Vagina (tissue), 2 donors: ENCODE measurements around the gene OR6T1. TPM values are rescaled to one million over a fixed set of nuclear protein-coding genes. Genes with fewer than 3 reads are reported as not detected.

Experiments
- DNase-seq, 2 donors: peaks; one replicate each; pipeline ENCODE4 v3.0.0-alpha.2; 2017; ENCODE audit errors: extremely low spot score in 2 of 2
- H3K27ac ChIP-seq: fragments of 200-600 bp; sonication (generic); one replicate; pipeline ENCODE4 v1.5.1; 2019
- H3K27me3 ChIP-seq: fragments of 200-600 bp; sonication (generic); one replicate; pipeline ENCODE4 v1.5.1; 2019
- H3K36me3 ChIP-seq, 2 donors: fragments of 200-600 bp; sonication (generic); one replicate each; pipeline ENCODE4 v1.5.1; 2017 to 2019
- H3K4me1 ChIP-seq: fragments of 200-600 bp; sonication (generic); one replicate; pipeline ENCODE4 v1.5.1; 2019
- H3K4me3 ChIP-seq, 2 donors: fragments of 200-600 bp; sonication (generic); 1 replicate in 1 of 2; 2 replicates in 1 of 2; pipeline ENCODE4 v1.5.1; 2016 to 2019
- H3K9me3 ChIP-seq: fragments of 200-600 bp; sonication (generic); one replicate; pipeline ENCODE4 v1.5.1; 2019
- POLR2A ChIP-seq, 2 donors: fragments of 450-650 bp; IDR thresholded peaks; one replicate each; pipeline ENCODE4 v1.6.1; 2017; ENCODE audit warnings: antibody characterized with exemption in 2 of 2, mild to moderate bottlenecking in 2 of 2, moderate library complexity in 2 of 2
- POLR2AphosphoS5 ChIP-seq, 2 donors: sonication (generic); formaldehyde crosslinking; IDR thresholded peaks; one replicate each; pipeline ENCODE4 v1.9.0; 2017; ENCODE audit warnings: antibody characterized with exemption in 2 of 2, mild to moderate bottlenecking in 2 of 2, low read depth in 1 of 2; ENCODE audit not compliant: insufficient read depth in 1 of 2
- intact Hi-C: fragments of 100-400 bp; cut with DNase I; formaldehyde crosslinking; loops from one replicate; pipeline ENCODE4 v1.15.1; 2023
- total RNA-seq: library from RNA; depleted of rRNA; stranded (reverse); fragments of >200 nt; gene quantifications from one replicate; pipeline ENCODE4 v1.2.3, GENCODE V29; 2016
- TF ChIP-seq, protein P1 (sequence below), 3 experiments: fragments of 450-650 bp in 2 of 3; fragments of 200-600 bp in 1 of 3; sonication (generic) in 1 of 3; IDR thresholded peaks; one replicate each; pipeline ENCODE4 v1.5.1; 2017 to 2019; ENCODE audit warnings: antibody characterized with exemption in 3 of 3, mild to moderate bottlenecking in 2 of 3, moderate library complexity in 2 of 3

The OR6T1 gene
- total RNA-seq, 1 donor from 2014 or later = not detected

DNA sequence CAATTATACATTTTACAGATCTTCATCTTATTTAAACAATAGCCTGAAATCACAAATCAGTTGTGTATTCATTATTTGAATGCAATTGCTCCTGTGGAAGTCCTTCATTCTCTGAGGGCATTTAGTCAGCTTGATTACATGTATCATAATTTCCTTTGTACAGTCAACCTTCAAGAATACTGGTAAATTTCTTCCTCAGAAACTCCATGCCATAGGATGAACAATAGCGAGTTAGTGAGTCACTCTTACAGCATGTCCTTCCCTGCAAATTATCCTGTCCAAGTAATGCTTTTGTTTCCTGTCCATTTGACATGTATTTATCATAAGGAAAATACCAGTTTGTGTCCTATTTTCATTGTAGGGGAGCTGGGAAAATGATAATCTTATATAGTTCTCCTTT is 30.2 kb upstream of the OR6T1 start:
- no peaks in the 10 kb centered on the region for H3K36me3 ChIP-seq
- TF ChIP-seq POLR2AphosphoS5 (IDR thresholded peaks at IDR 0.05; ENCODE audit: insufficient read depth in 1 of 2, low read depth in 1 of 2) (no peak), POLR2A (IDR thresholded peaks at IDR 0.05) (no peak)
- TF ChIP-seq, protein P1, sequence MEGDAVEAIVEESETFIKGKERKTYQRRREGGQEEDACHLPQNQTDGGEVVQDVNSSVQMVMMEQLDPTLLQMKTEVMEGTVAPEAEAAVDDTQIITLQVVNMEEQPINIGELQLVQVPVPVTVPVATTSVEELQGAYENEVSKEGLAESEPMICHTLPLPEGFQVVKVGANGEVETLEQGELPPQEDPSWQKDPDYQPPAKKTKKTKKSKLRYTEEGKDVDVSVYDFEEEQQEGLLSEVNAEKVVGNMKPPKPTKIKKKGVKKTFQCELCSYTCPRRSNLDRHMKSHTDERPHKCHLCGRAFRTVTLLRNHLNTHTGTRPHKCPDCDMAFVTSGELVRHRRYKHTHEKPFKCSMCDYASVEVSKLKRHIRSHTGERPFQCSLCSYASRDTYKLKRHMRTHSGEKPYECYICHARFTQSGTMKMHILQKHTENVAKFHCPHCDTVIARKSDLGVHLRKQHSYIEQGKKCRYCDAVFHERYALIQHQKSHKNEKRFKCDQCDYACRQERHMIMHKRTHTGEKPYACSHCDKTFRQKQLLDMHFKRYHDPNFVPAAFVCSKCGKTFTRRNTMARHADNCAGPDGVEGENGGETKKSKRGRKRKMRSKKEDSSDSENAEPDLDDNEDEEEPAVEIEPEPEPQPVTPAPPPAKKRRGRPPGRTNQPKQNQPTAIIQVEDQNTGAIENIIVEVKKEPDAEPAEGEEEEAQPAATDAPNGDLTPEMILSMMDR (IDR thresholded peaks at IDR 0.05) = no peak
- no peak overlapping the region for H3K4me3 ChIP-seq
- no peaks in the 10 kb centered on the region for H3K9me3 ChIP-seq
- no peak for DNase-seq
- H3K27ac ChIP-seq = no peak overlapping the region
- intact Hi-C loops = no loop called here
- no peaks in the 10 kb centered on the region for H3K4me1 ChIP-seq
- no peaks in the 10 kb centered on the region for H3K27me3 ChIP-seq

DNA sequence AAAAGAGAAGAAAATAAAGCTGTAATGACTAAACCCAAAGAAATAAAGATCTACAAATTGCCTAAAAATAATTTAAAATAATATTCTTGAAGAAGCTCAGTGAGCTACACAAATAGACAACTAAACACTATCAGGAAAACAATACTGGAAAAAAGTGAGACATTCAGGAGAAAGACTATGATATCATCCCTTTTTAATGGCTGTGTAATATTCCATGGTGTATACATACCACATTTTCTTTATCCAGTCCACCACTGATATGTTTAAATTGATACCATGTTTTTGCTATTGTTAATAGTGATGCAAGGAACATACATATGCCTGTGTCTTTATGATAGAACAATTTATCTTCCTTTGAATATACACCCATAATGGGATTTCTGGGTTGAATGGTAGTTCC is 13.1 kb upstream of the OR6T1 start:
- H3K4me1 ChIP-seq = no peaks in the 10 kb centered on the region
- H3K27ac ChIP-seq = no peak overlapping the region
- H3K4me3 ChIP-seq = no peak overlapping the region
- no peaks in the 10 kb centered on the region for H3K36me3 ChIP-seq
- H3K27me3 ChIP-seq = no peaks in the 10 kb centered on the region
- TF ChIP-seq POLR2A (IDR thresholded peaks at IDR 0.05) = no peak
- TF ChIP-seq, protein P1 (IDR thresholded peaks at IDR 0.05) = no peak
- TF ChIP-seq POLR2AphosphoS5 (IDR thresholded peaks at IDR 0.05; ENCODE audit: insufficient read depth in 1 of 2, low read depth in 1 of 2) = no peak
- H3K9me3 ChIP-seq = no peaks in the 10 kb centered on the region
- no peak for DNase-seq
- intact Hi-C loops = no loop called here

DNA sequence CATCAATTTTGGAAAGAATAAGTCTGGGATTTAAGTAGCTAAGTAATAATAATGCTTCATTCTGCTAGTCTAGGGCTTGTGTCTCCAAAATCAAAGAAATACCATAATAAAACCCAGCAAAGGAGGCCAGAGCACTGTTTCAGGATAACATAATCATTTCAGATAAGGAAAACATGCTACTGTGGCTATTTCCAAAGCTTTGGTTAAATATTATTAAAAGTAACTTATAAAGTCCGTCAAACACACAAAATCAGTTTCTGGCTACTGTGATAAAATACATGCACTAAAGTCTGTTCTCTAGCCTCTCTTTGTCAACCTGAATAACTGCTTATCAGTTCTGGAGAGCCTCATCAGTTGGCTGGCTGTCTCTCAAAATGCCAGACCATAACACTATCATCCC is 1.5 kb upstream of the OR6T1 start:
- H3K36me3 ChIP-seq = no peaks in the 10 kb centered on the region
- no peaks in the 10 kb centered on the region for H3K27me3 ChIP-seq
- TF ChIP-seq, protein P1 (IDR thresholded peaks at IDR 0.05) = no peak
- TF ChIP-seq POLR2A (IDR thresholded peaks at IDR 0.05) (no peak), POLR2AphosphoS5 (IDR thresholded peaks at IDR 0.05; ENCODE audit: insufficient read depth in 1 of 2, low read depth in 1 of 2) (no peak)
- no peak for DNase-seq
- H3K27ac ChIP-seq = no peak overlapping the region
- intact Hi-C loops = no loop called here
- H3K4me1 ChIP-seq = no peaks in the 10 kb centered on the region
- H3K4me3 ChIP-seq = no peak overlapping the region
- H3K9me3 ChIP-seq = no peaks in the 10 kb centered on the region

DNA sequence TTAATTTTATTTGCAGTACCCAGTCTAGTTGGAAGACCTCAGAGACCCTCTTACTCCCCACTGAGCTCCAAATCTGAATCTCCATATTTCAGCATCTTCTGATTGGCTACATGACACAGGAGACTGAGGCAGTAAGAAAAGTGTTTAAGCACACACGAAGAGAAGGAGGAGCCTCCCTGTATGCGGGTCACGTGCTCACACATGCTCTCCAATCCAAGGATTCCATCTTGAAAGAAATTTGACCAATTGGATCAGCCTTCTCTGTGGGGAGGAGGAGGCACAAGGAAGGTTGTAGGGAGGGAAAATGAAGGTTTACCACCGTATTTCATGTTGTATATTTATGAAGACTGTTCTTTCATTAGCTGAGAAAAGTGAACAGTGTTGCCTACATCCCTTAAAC is 1.2 kb downstream of the OR6T1 start:
- Histone ChIP-seq H3K27me3 (no peaks in the 10 kb centered on the region), H3K4me1 (no peaks in the 10 kb centered on the region), H3K27ac (no peak overlapping the region), H3K4me3 (no peak overlapping the region), H3K36me3 (no peaks in the 10 kb centered on the region), H3K9me3 (no peaks in the 10 kb centered on the region)
- TF ChIP-seq POLR2A (IDR thresholded peaks at IDR 0.05) (no peak), POLR2AphosphoS5 (IDR thresholded peaks at IDR 0.05; ENCODE audit: insufficient read depth in 1 of 2, low read depth in 1 of 2) (no peak)
- TF ChIP-seq, protein P1 (IDR thresholded peaks at IDR 0.05) = no peak
- intact Hi-C loops = no loop called here
- DNase-seq = no peak

DNA sequence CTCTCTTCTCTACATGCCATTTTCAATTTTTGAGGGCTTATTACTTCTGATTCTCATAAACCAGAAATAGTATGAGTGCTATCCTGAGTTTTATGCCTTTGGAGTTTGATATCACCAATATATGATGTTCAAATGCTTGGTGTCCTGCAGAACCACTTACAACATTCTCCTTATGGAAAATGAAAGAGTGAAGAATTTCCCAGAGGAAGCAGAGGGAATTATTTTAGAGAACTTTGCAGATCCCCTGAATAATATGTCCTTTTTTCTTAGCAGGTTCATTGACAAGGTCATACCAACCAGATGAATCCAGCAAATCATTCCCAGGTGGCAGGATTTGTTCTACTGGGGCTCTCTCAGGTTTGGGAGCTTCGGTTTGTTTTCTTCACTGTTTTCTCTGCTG is 4.3 kb downstream of the OR6T1 start, which contains the start of gene OR4D5:
Gene OR4D5 (plus strand): TSS at position 301 of the 400 bp plus-strand sequence. CDS start 0 bp downstream, at position 301.
- intact Hi-C loops = no loop called here
- TF ChIP-seq, protein P1 (IDR thresholded peaks at IDR 0.05) = no peak
- TF ChIP-seq POLR2AphosphoS5 (IDR thresholded peaks at IDR 0.05; ENCODE audit: insufficient read depth in 1 of 2, low read depth in 1 of 2) (no peak), POLR2A (IDR thresholded peaks at IDR 0.05) (no peak)
- H3K9me3 ChIP-seq = no peaks in the 10 kb centered on the region
- H3K4me3 ChIP-seq = no peak within 1 kb of the TSS
- H3K27me3 ChIP-seq = no peaks in the 10 kb centered on the region
- H3K36me3 ChIP-seq = no peaks in the 10 kb centered on the region
- DNase-seq = no peak
- H3K4me1 ChIP-seq = no peaks in the 10 kb centered on the region
- no peak within 1 kb of the TSS for H3K27ac ChIP-seq
